Suprapubic skin (tissue), 3 donors: Measurements from ENCODE around the gene RYK.

Source experiments
- CTCF ChIP-seq, 2 donors: fragments of 200-600 bp in 1 of 2; fragments of 450-650 bp in 1 of 2; sonication (generic) in 1 of 2; IDR thresholded peaks; one replicate each; pipeline ENCODE4 v1.5.1; 2016 to 2019; ENCODE audit warnings: antibody characterized with exemption in 2 of 2, mild to moderate bottlenecking in 1 of 2, moderate library complexity in 1 of 2
- POLR2A ChIP-seq, 2 donors: fragments of 450-650 bp; IDR thresholded peaks; one replicate each; pipeline ENCODE4 v1.6.1; 2017; ENCODE audit warnings: antibody characterized with exemption in 2 of 2, mild to moderate bottlenecking in 2 of 2, moderate library complexity in 2 of 2

GRCh38 chr3:134236505-134237170 is 14.0 kb downstream of the RYK start:
- no peak for TF ChIP-seq CTCF (IDR thresholded peaks at IDR 0.05)
- no peak for TF ChIP-seq POLR2A (IDR thresholded peaks at IDR 0.05)
